PC-9 (cell line): ENCODE data around the gene QRFP. TPM values are rescaled to one million over a fixed set of nuclear protein-coding genes. Genes with fewer than 3 reads are reported as not detected.

ENCODE experiments used
- BruUV-seq: library from RNA; stranded (reverse); fragments of 400-500 nt; replicated peaks from 2 replicates; lab custom pipeline; 2021; lab: Mats Ljungman, UMichigan
- CTCF ChIA-PET: fragments of 300-600 bp; sonication (Branson Sonifier 250); formaldehyde crosslinking; loops from one replicate; lab custom pipeline; 2022; ENCODE audit warnings: antibody characterized with exemption; lab: Charles Lee
- POLR2A ChIA-PET: fragments of 300-600 bp; sonication (Branson Sonifier 250); formaldehyde crosslinking; loops from one replicate; lab custom pipeline; 2022; ENCODE audit warnings: antibody characterized with exemption; ENCODE audit not compliant: unreplicated experiment; lab: Charles Lee
- DNase-seq, 2 experiments: peaks; one replicate each; pipeline versions ENCODE4 v3.0.0 to v3.0.0-alpha.2; 2015 to 2022; ENCODE audit warnings: mixed read lengths in 1 of 2
- H2AFZ ChIP-seq: fragments of 200-600 bp; sonication (generic); 2 replicates; pipeline ENCODE4 v1.8.1; 2017; ENCODE audit warnings: antibody characterized with exemption
- H3F3A ChIP-seq: fragments of 200-600 bp; sonication (generic); 2 replicates; pipeline ENCODE4 v1.8.1; 2017; ENCODE audit warnings: antibody characterized with exemption, mild to moderate bottlenecking, low read depth; ENCODE audit not compliant: insufficient read depth
- H3K27ac ChIP-seq: fragments of 200-600 bp; sonication (generic); 2 replicates; pipeline ENCODE4 v1.6.1; 2016; ENCODE audit warnings: mixed run types
- H3K27me3 ChIP-seq: fragments of 200-600 bp; sonication (generic); 2 replicates; pipeline ENCODE4 v1.6.1; 2016; ENCODE audit warnings: low read depth, mixed run types; ENCODE audit not compliant: insufficient read depth
- H3K36me3 ChIP-seq: fragments of 200-600 bp; sonication (generic); 2 replicates; pipeline ENCODE4 v1.6.1; 2016; ENCODE audit warnings: low read depth, mixed run types
- H3K4me1 ChIP-seq: fragments of 200-600 bp; sonication (generic); replicated peaks from 2 replicates; pipeline ENCODE4 v1.6.1; 2016; ENCODE audit warnings: mixed run types; ENCODE audit not compliant: insufficient read depth
- H3K4me2 ChIP-seq: fragments of 200-600 bp; sonication (generic); 2 replicates; pipeline ENCODE4 v1.6.1; 2017; ENCODE audit warnings: mixed run types
- H3K4me3 ChIP-seq: fragments of 200-600 bp; sonication (generic); 2 replicates; pipeline ENCODE4 v1.6.1; 2016; ENCODE audit warnings: mixed run types
- H3K79me2 ChIP-seq: fragments of 200-600 bp; sonication (generic); 2 replicates; pipeline ENCODE4 v1.6.1; 2017; ENCODE audit warnings: low read depth, mixed run types
- H3K9me2 ChIP-seq: fragments of 200-600 bp; sonication (generic); 2 replicates; pipeline ENCODE4 v1.8.1; 2017; ENCODE audit warnings: mild to moderate bottlenecking; ENCODE audit not compliant: insufficient read depth
- H3K9me3 ChIP-seq: fragments of 200-600 bp; sonication (generic); 2 replicates; pipeline ENCODE4 v1.8.1; 2016; ENCODE audit warnings: low read depth; ENCODE audit not compliant: insufficient read depth
- H4K20me1 ChIP-seq: fragments of 200-600 bp; sonication (generic); 2 replicates; pipeline ENCODE4 v1.8.1; 2017; ENCODE audit not compliant: insufficient read depth
- CTCF ChIP-seq: fragments of 200-600 bp; sonication (generic); conservative IDR thresholded peaks from 2 replicates; pipeline ENCODE4 v1.6.1; 2017; ENCODE audit warnings: mixed run types, antibody characterized with exemption, mild to moderate bottlenecking, moderate library complexity
- EZH2 ChIP-seq: fragments of 200-600 bp; sonication (generic); IDR thresholded peaks from 2 replicates; pipeline ENCODE4 v1.8.0; 2017; ENCODE audit warnings: antibody characterized with exemption, low read depth
- intact Hi-C: fragments of 100-400 bp; cut with micrococcal nuclease; formaldehyde crosslinking; loops from one replicate; pipeline ENCODE4 v1.10.0; 2022; ENCODE audit not compliant: unreplicated experiment
- total RNA-seq: library from RNA; stranded (reverse); gene quantifications from 2 replicates; pipeline ENCODE4 v1.2.3, GENCODE V29; 2021

Gene QRFP
- total RNA-seq, 1 experiment from 2014 or later: not detected

GRCh38 chr9:130888146-130888885, 8.3 kb downstream of the QRFP start:
- Histone ChIP-seq H3K4me2 (no peak overlapping the region), H4K20me1 (no peaks in the 10 kb centered on the region), H3K27ac (no peak overlapping the region), H3K36me3 (no peaks in the 10 kb centered on the region), H3F3A (no peaks in the 10 kb centered on the region), H3K9me3 (no peaks in the 10 kb centered on the region), H3K4me1 (no peaks in the 10 kb centered on the region), H3K9me2 (no peaks in the 10 kb centered on the region), H3K27me3 (no peaks in the 10 kb centered on the region), H3K4me3 (no peak overlapping the region), H3K79me2 (no peaks in the 10 kb centered on the region), H2AFZ (no peak overlapping the region)
- TF ChIP-seq CTCF (no peak), EZH2 (no peak)
- CTCF ChIA-PET: interaction anchor here (0.6 kb wide), 1 partner anchor 914 kb away, joined by 4 read pairs; no protein-coding TSS in a partner anchor
- BruUV-seq: no TSS peak
- DNase-seq: no peak
- POLR2A ChIA-PET: no interaction called here
- intact Hi-C loops: no loop called here

GRCh38 chr9:130887494-130888144, 9.0 kb downstream of the QRFP start:
- BruUV-seq: no TSS peak
- ChIA-PET CTCF (no interaction called here), POLR2A (no interaction called here)
- no peaks in the 10 kb centered on the region for H3K36me3 ChIP-seq
- no peaks in the 10 kb centered on the region for H3K9me2 ChIP-seq
- H3K27ac ChIP-seq: no peak overlapping the region
- H3K4me1 ChIP-seq: no peaks in the 10 kb centered on the region
- no peaks in the 10 kb centered on the region for H3K27me3 ChIP-seq
- TF ChIP-seq CTCF: no peak
- no peak for TF ChIP-seq EZH2
- H3F3A ChIP-seq: no peaks in the 10 kb centered on the region
- H4K20me1 ChIP-seq: no peaks in the 10 kb centered on the region
- no peak overlapping the region for H3K4me2 ChIP-seq
- no peaks in the 10 kb centered on the region for H3K9me3 ChIP-seq
- H2AFZ ChIP-seq: no peak overlapping the region
- no peak overlapping the region for H3K4me3 ChIP-seq
- intact Hi-C loops: no loop called here
- DNase-seq: no peak
- H3K79me2 ChIP-seq: no peaks in the 10 kb centered on the region

- no peaks in the 10 kb centered on the region for H3K27me3 ChIP-seq
- no peaks in the 10 kb centered on the region for H3K79me2 ChIP-seq
- H3K4me2 ChIP-seq: no peak overlapping the region
- no peak for DNase-seq
- intact Hi-C loops: no loop called here
- no peak overlapping the region for H3K4me3 ChIP-seq
- H3F3A ChIP-seq: no peaks in the 10 kb centered on the region
- ChIA-PET POLR2A (no interaction called here), CTCF (no interaction called here)
- H3K4me1 ChIP-seq: no peaks in the 10 kb centered on the region
- no peaks in the 10 kb centered on the region for H4K20me1 ChIP-seq
- TF ChIP-seq EZH2 (no peak), CTCF (no peak)
- no peak overlapping the region for H2AFZ ChIP-seq
- H3K9me3 ChIP-seq: no peaks in the 10 kb centered on the region
- H3K36me3 ChIP-seq: no peaks in the 10 kb centered on the region
- no peak overlapping the region for H3K27ac ChIP-seq
- no TSS peak for BruUV-seq
- H3K9me2 ChIP-seq: no peaks in the 10 kb centered on the region
These were observed 9.6 kb downstream of the QRFP start for GRCh38 chr9:130886981-130887380.
